ENCODE measurements around the gene CCDC196. TPM values are rescaled to one million over a fixed set of nuclear protein-coding genes. Genes with fewer than 3 reads are reported as not detected.

Gene CCDC196
- total and polyA plus RNA-seq, 10 of the 15 experiments (the other 5 are each of a cell fraction or from before 2014, with no cell fraction given), result 0.03 to 0.52 (median 0.28) TPM; not detected in 7

GRCh38 chr14:66490143-66491111 lies 4.3 kb downstream of the CCDC196 start:
- intact Hi-C loops (cut with micrococcal nuclease; ENCODE audit: unreplicated experiment), result no loop called here
- RAD21 ChIA-PET (ENCODE audit: unreplicated experiment), result interaction anchor here (1.7 kb wide), 1 partner anchor 647 kb away, joined by 3 read pairs; no protein-coding TSS in a partner anchor
- BruUV-seq (replicated peaks), result no TSS peak
- Histone ChIP-seq H2AFZ (ENCODE audit: control insufficient read depth, low read depth, low read length) (no peak overlapping the region), H3K79me2 (ENCODE audit: control insufficient read depth, insufficient read depth, low read length) (no peaks in the 10 kb centered on the region), H3K27me3 (replicated peaks in 1 of 2; ENCODE audit: control insufficient read depth in 2 of 2, insufficient read depth in 2 of 2, low read length in 1 of 2) (no peaks in the 10 kb centered on the region), H3K9ac (ENCODE audit: control insufficient read depth, insufficient read depth, low read length) (no peak overlapping the region), H3K27ac (ENCODE audit: control insufficient read depth, insufficient read depth) (no peak overlapping the region), H3K4me2 (ENCODE audit: control insufficient read depth, insufficient read depth) (no peak overlapping the region), H3K9me3 (replicated peaks; ENCODE audit: control insufficient read depth, insufficient read depth, low read length) (no peaks in the 10 kb centered on the region), H3K36me3 (ENCODE audit: control insufficient read depth in 2 of 2, insufficient read depth in 2 of 2, low read length in 1 of 2) (no peaks in the 10 kb centered on the region), H3K4me1 (ENCODE audit: control insufficient read depth, insufficient read depth, low read length) (no peaks in the 10 kb centered on the region), H3K4me3 (no peak overlapping the region), H4K20me1 (ENCODE audit: control insufficient read depth, insufficient read depth) (no peaks in the 10 kb centered on the region)
- SMC1A ChIA-PET (ENCODE audit: uncharacterized antibody, unreplicated experiment), result interaction anchor here (0.9 to 2.1 kb wide), 6 partner anchors 9 to 262 kb away, joined by 3 to 9 read pairs (median 4); no protein-coding TSS in a partner anchor
- no peak for TF ChIP-seq BACH1 (IDR thresholded peaks at IDR 0.05; ENCODE audit: borderline replicate concordance)
- TF ChIP-seq MEF2B (IDR thresholded peaks at IDR 0.05; ENCODE audit: partially characterized antibody, poor library complexity, severe bottlenecking), result no peak
- no peak for TF ChIP-seq SREBF1 (IDR thresholded peaks at IDR 0.05; ENCODE audit: low read length)
- TF ChIP-seq ETV6 (conservative IDR thresholded peaks at IDR 0.05 in 1 of 2, IDR thresholded peaks at IDR 0.05 in 1 of 2; ENCODE audit: borderline replicate concordance in 1 of 2, low read depth in 1 of 2), result no peak
- no peak for TF ChIP-seq BHLHE40 (IDR thresholded peaks at IDR 0.05; ENCODE audit: borderline replicate concordance in 1 of 2, low read depth in 2 of 2, low read length in 1 of 2)
- TF ChIP-seq E2F4 (IDR thresholded peaks at IDR 0.05; ENCODE audit: low read depth, low read length), result no peak
- TF ChIP-seq, protein P1, sequence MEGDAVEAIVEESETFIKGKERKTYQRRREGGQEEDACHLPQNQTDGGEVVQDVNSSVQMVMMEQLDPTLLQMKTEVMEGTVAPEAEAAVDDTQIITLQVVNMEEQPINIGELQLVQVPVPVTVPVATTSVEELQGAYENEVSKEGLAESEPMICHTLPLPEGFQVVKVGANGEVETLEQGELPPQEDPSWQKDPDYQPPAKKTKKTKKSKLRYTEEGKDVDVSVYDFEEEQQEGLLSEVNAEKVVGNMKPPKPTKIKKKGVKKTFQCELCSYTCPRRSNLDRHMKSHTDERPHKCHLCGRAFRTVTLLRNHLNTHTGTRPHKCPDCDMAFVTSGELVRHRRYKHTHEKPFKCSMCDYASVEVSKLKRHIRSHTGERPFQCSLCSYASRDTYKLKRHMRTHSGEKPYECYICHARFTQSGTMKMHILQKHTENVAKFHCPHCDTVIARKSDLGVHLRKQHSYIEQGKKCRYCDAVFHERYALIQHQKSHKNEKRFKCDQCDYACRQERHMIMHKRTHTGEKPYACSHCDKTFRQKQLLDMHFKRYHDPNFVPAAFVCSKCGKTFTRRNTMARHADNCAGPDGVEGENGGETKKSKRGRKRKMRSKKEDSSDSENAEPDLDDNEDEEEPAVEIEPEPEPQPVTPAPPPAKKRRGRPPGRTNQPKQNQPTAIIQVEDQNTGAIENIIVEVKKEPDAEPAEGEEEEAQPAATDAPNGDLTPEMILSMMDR (IDR thresholded peaks at IDR 0.05 in 2 of 3, conservative IDR thresholded peaks at IDR 0.05 in 1 of 3; ENCODE audit: control insufficient read depth in 2 of 3, extremely low read depth in 1 of 3, insufficient read depth in 1 of 3, low read depth in 3 of 3, low read length in 3 of 3), result no peak
- no peak for TF ChIP-seq ZNF207 (IDR thresholded peaks at IDR 0.05; ENCODE audit: borderline replicate concordance)
- TF ChIP-seq, protein P2, sequence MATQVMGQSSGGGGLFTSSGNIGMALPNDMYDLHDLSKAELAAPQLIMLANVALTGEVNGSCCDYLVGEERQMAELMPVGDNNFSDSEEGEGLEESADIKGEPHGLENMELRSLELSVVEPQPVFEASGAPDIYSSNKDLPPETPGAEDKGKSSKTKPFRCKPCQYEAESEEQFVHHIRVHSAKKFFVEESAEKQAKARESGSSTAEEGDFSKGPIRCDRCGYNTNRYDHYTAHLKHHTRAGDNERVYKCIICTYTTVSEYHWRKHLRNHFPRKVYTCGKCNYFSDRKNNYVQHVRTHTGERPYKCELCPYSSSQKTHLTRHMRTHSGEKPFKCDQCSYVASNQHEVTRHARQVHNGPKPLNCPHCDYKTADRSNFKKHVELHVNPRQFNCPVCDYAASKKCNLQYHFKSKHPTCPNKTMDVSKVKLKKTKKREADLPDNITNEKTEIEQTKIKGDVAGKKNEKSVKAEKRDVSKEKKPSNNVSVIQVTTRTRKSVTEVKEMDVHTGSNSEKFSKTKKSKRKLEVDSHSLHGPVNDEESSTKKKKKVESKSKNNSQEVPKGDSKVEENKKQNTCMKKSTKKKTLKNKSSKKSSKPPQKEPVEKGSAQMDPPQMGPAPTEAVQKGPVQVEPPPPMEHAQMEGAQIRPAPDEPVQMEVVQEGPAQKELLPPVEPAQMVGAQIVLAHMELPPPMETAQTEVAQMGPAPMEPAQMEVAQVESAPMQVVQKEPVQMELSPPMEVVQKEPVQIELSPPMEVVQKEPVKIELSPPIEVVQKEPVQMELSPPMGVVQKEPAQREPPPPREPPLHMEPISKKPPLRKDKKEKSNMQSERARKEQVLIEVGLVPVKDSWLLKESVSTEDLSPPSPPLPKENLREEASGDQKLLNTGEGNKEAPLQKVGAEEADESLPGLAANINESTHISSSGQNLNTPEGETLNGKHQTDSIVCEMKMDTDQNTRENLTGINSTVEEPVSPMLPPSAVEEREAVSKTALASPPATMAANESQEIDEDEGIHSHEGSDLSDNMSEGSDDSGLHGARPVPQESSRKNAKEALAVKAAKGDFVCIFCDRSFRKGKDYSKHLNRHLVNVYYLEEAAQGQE (IDR thresholded peaks at IDR 0.05; ENCODE audit: low read depth, low read length), result no peak
- FAIRE-seq, result no peak
- in situ Hi-C loops (cut with MboI), result loop anchor here (10.0 kb wide), 1 partner anchor 624 kb away; no protein-coding TSS in a partner anchor
- 67% methylated on average over 3 of the region's 3 CpGs for WGBS (ENCODE audit: insufficient coverage, insufficient replicate concordance, low lambda C conversion rate, missing lambda C conversion rate)
- CTCF ChIA-PET, result interaction anchor here (0.7 to 3.3 kb wide), 9 partner anchors 18 to 1071 kb away, joined by 3 to 11 read pairs (median 4); partner anchors contain the start of gene GPHN
- POLR2A ChIA-PET, result interaction anchor here (0.5 to 1.2 kb wide), 2 partner anchors 133 to 733 kb away, joined by 3 to 8 read pairs; no protein-coding TSS in a partner anchor
- ATAC-seq, result no peak
- DNase-seq (ENCODE audit: low read depth, low spot score), result no peak
